Purkinje cell (primary cell): ENCODE data around the gene VDR. TPM values are rescaled to one million over a fixed set of nuclear protein-coding genes. Genes with fewer than 3 reads are reported as not detected.

ENCODE experiments used
- polyA plus RNA-seq: library from polyadenylated mRNA; unstranded; fragments of >200 nt; fragmentation: Nextera tagmentation; gene quantifications from 2 replicates; pipeline ENCODE4 v1.2.1, GENCODE V29; 2014

Gene VDR
- not detected in 2 replicates for polyA plus RNA-seq

DNA sequence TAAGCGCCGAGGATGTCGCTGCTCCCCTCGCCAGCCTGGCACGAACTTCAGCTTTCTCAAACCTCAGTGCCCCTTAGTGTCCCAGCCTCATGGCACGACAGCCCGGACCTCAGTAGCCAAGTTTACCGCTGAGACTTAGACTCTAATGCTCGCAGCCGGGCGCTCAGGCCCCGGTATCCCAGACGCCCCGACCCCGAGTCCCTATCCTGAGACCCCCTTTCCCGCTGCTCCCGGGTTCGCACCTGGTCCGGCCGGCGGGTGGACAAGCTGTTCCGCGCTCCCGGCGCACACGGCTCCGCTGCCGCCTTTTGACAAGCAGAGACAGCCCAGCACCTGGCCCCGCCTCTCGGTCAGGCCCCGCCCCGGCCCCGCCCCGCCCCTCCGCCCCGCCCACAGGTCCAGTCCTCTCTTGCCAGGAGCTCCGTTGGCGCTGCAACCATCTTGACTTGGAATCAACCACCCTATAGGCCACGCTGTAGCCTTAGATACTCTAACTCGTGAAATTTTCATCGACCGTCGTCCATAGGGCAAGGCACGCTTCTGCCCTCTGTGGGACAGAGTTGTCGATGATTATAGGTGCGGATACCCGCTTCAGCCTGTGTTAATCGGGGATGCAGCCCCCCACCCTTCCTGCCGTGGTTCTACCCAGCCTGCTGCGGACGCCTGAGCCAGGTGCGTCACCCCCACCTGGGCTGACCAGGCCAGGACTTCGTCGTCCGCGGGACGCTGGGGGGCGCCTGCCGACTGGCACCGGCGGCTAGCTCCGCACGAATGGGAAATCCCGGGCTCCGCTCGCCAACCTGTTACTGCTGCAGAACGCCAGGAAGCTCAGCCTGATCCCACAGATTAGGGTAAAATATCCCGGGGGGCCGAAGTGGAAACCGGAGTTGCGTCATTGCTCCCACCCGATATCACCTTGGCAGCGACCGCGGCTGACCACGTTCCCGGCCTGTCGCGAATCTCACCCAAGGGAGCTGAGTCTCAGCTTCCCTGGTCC is at the start of gene VDR:
TSS of gene VDR (minus strand) at position 282 of the 997 bp plus-strand sequence. CDS start 25,881 bp downstream, outside the sequence.

DNA sequence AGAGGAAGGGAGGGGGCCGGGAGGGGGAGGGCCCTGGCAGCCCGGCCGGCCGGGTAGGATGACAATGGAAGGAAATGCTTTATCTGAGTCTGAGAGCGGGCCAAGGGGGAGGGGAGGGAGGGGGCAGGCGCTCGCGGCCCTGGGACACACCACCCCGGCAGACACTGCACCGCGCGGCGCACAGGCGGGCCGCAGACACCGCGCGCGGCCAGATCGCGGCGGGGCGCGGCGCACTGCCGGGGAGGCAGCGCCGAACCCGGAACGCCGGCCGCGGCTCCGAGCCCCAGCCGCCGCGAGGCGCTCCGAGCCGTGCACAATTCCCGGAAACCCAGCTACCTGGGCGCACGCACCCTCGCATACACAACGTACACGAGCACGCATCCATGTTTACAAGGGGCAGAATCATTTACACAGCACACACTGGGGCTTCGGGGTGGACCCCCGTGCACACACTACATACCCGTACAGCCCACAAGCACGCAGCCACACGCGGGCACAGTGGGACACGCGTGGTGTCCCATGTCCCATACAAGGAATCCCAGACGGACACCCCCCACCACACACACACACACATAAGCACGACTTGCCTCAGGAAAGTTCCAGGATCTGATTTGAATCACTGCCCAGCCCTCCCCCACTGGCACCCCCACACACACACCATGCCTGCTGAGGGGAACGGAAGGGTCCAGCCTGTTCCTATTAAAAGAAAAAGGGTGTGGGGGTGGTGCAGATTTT is 84.7 kb downstream of the VDR start, which contains the start of gene HDAC7:
TSS of gene HDAC7 (minus strand) at position 8 of the 735 bp plus-strand sequence. CDS start 118 bp downstream, outside the sequence.

Other genes starting within 250 kb of the VDR start
- 29.8 and 33.5 TPM in 2 replicates for gene RPAP3, start 199.0 kb downstream of the VDR start, polyA plus RNA-seq
- gene ENDOU, start 179.5 kb downstream of the VDR start, polyA plus RNA-seq, result not detected in 2 replicates
- gene RAPGEF3, start 146.1 kb downstream of the VDR start, polyA plus RNA-seq, result 0.04 and 1.0 TPM in 2 replicates
- 75.7 and 80.1 TPM in 2 replicates for gene SLC48A1, start 131.8 kb downstream of the VDR start, polyA plus RNA-seq
- gene HDAC7, start 85.1 kb downstream of the VDR start, polyA plus RNA-seq, result 0.22 and 0.26 TPM in 2 replicates
- gene TMEM106C, start 58.6 kb upstream of the VDR start, polyA plus RNA-seq, result 38.4 and 43.6 TPM in 2 replicates
- not detected in 2 replicates for gene COL2A1, start 99.5 kb upstream of the VDR start, polyA plus RNA-seq
- 1.3 and 1.5 TPM in 2 replicates for gene SENP1, start 201.1 kb upstream of the VDR start, polyA plus RNA-seq
- gene PFKM, start 214.4 kb upstream of the VDR start, polyA plus RNA-seq, result 147 and 158 TPM in 2 replicates